H1 (cell line): ENCODE results near the gene SPP1. TPM values are rescaled to one million over a fixed set of nuclear protein-coding genes. Genes with fewer than 3 reads are reported as not detected.

Source experiments
- CTCF ChIA-PET: fragments of 300-600 bp; sonication (Branson Sonifier 250); formaldehyde crosslinking; loops from one replicate; lab custom pipeline; 2021; ENCODE audit not compliant: partially characterized antibody; lab: Charles Lee
- POLR2A ChIA-PET: fragments of 300-600 bp; sonication (Branson Sonifier 250); formaldehyde crosslinking; loops from one replicate; lab custom pipeline; 2021; ENCODE audit warnings: inconsistent platforms; ENCODE audit not compliant: partially characterized antibody; lab: Charles Lee
- DNase-seq, 2 experiments: peaks; one replicate each; pipeline versions ENCODE4 v3.0.0 to v3.0.0-alpha.2; 2010 to 2022; ENCODE audit warnings: low spot score in 2 of 2, low read depth in 1 of 2, mixed read lengths in 1 of 2
- FAIRE-seq: peaks from 2 replicates; lab custom pipeline; 2011; peaks lifted over from hg19 to GRCh38; lab: Jason Lieb, UNC
- H2AFZ ChIP-seq: 2 replicates; pipeline ENCODE4 v1.8.1; 2012; ENCODE audit warnings: low read length, inconsistent platforms
- H2AK5ac ChIP-seq: 2 replicates; pipeline ENCODE4 v1.6.1; 2013; ENCODE audit warnings: low read depth, low read length
- H2BK120ac ChIP-seq: replicated peaks from 2 replicates; pipeline ENCODE3; 2013; ENCODE audit warnings: low read depth, low read length, inconsistent platforms
- H2BK12ac ChIP-seq: 2 replicates; pipeline ENCODE4 v1.6.1; 2013; ENCODE audit warnings: low read depth, low read length
- H2BK15ac ChIP-seq: 2 replicates; pipeline ENCODE4 v1.6.1; 2013; ENCODE audit warnings: low read length
- H2BK20ac ChIP-seq: 2 replicates; pipeline ENCODE4 v1.6.1; 2013; ENCODE audit warnings: low read length
- H2BK5ac ChIP-seq: 2 replicates; pipeline ENCODE4 v1.6.1; 2013; ENCODE audit warnings: low read depth, low read length
- H3K14ac ChIP-seq: 2 replicates; pipeline ENCODE4 v1.6.1; 2013; ENCODE audit warnings: inconsistent platforms; ENCODE audit not compliant: insufficient read length
- H3K18ac ChIP-seq: 2 replicates; pipeline ENCODE4 v1.6.1; 2013; ENCODE audit warnings: low read length; ENCODE audit errors: extremely low read depth
- H3K23ac ChIP-seq: 2 replicates; pipeline ENCODE4 v1.6.1; 2013; ENCODE audit warnings: inconsistent platforms; ENCODE audit not compliant: insufficient read length
- H3K23me2 ChIP-seq: 2 replicates; pipeline ENCODE4 v1.6.1; 2013; ENCODE audit warnings: low read depth, low read length
- H3K27ac ChIP-seq: 2 replicates; pipeline ENCODE4 v1.6.1; 2011; ENCODE audit warnings: low read depth, low read length, inconsistent platforms
- H3K27me3 ChIP-seq, 4 experiments: replicated peaks in 1 of 4; 1 replicate in 1 of 4; 2 replicates in 3 of 4; pipeline versions ENCODE4 v1.6.1 to v1.8.1; 2011 to 2013; ENCODE audit warnings: low read length in 3 of 4, mild to moderate bottlenecking in 3 of 4, inconsistent platforms in 2 of 4, mixed read lengths in 2 of 4, moderate library complexity in 1 of 4; ENCODE audit not compliant: control insufficient read depth in 3 of 4, insufficient read depth in 3 of 4; ENCODE audit errors: extremely low read depth in 1 of 4
- H3K36me3 ChIP-seq, 4 experiments: 2 replicates each; pipeline versions ENCODE4 v1.6.1 to v1.8.1; 2011 to 2013; ENCODE audit warnings: mild to moderate bottlenecking in 4 of 4, low read length in 3 of 4, moderate library complexity in 2 of 4, control low read depth in 1 of 4, inconsistent platforms in 1 of 4; ENCODE audit not compliant: insufficient read depth in 4 of 4, control insufficient read depth in 2 of 4
- H3K4ac ChIP-seq: replicated peaks from 2 replicates; pipeline ENCODE3; 2013; ENCODE audit warnings: low read length, low read depth, mixed read lengths, inconsistent platforms; ENCODE audit not compliant: insufficient read length
- H3K4me1 ChIP-seq, 4 experiments: replicated peaks in 1 of 4; 1 replicate in 1 of 4; 2 replicates in 3 of 4; pipeline versions ENCODE4 v1.6.1 to v1.8.1; 2011 to 2013; ENCODE audit warnings: low read length in 3 of 4, inconsistent platforms in 2 of 4, mixed read lengths in 1 of 4; ENCODE audit not compliant: insufficient read depth in 4 of 4, control insufficient read depth in 3 of 4
- H3K4me2 ChIP-seq, 2 experiments: 2 replicates each; pipeline versions ENCODE4 v1.6.1 to v1.8.1; 2011 to 2013; ENCODE audit warnings: low read depth in 2 of 2, low read length in 2 of 2, control low read depth in 1 of 2, inconsistent platforms in 1 of 2, mild to moderate bottlenecking in 1 of 2; ENCODE audit not compliant: insufficient read depth in 1 of 2
- H3K4me3 ChIP-seq, 4 experiments: fragments of 200-600, 300-600 bp in 1 of 4; sonication (generic), shearing (Covaris generic), sonication (Bioruptor Twin) in 1 of 4; 2 replicates each; pipeline versions ENCODE4 v1.5.1 to v1.8.1; 2011 to 2016; ENCODE audit warnings: low read length in 4 of 4, low read depth in 3 of 4, control low read depth in 2 of 4, inconsistent platforms in 2 of 4, mild to moderate bottlenecking in 2 of 4, mixed read lengths in 1 of 4, moderate library complexity in 1 of 4; ENCODE audit not compliant: insufficient read depth in 2 of 4; ENCODE audit errors: extremely low read depth in 1 of 4
- H3K56ac ChIP-seq: replicated peaks from 2 replicates; pipeline ENCODE3; 2013; ENCODE audit warnings: low read depth, mild to moderate bottlenecking, mixed read lengths, low read length, inconsistent platforms; ENCODE audit not compliant: insufficient read length
- H3K79me1 ChIP-seq: 2 replicates; pipeline ENCODE4 v1.6.1; 2013; ENCODE audit warnings: low read depth, low read length, control low read depth
- H3K79me2 ChIP-seq, 2 experiments: 2 replicates each; pipeline versions ENCODE4 v1.6.1 to v1.8.1; 2012 to 2013; ENCODE audit warnings: low read length in 2 of 2, mild to moderate bottlenecking in 2 of 2, inconsistent platforms in 1 of 2; ENCODE audit not compliant: insufficient read depth in 2 of 2, control insufficient read depth in 1 of 2
- H3K9ac ChIP-seq, 4 experiments: replicated peaks in 1 of 4; 1 replicate in 1 of 4; 2 replicates in 3 of 4; pipeline versions ENCODE4 v1.6.1 to v1.8.1; 2011 to 2013; ENCODE audit warnings: low read depth in 3 of 4, low read length in 3 of 4, control low read depth in 2 of 4, mild to moderate bottlenecking in 2 of 4, moderate library complexity in 2 of 4, inconsistent platforms in 1 of 4; ENCODE audit errors: extremely low read depth in 1 of 4
- H3K9me3 ChIP-seq, 2 experiments: 2 replicates each; pipeline versions ENCODE4 v1.6.1 to v1.8.1; 2012 to 2013; ENCODE audit warnings: mild to moderate bottlenecking in 2 of 2, moderate library complexity in 2 of 2, control low read depth in 1 of 2, inconsistent platforms in 1 of 2, low read depth in 1 of 2, low read length in 1 of 2, mixed read lengths in 1 of 2; ENCODE audit not compliant: insufficient read depth in 2 of 2
- H4K20me1 ChIP-seq, 2 experiments: replicated peaks in 1 of 2; 2 replicates each; pipeline versions ENCODE3 to v1.8.1; 2011 to 2013; ENCODE audit warnings: inconsistent platforms in 2 of 2, low read length in 2 of 2, mild to moderate bottlenecking in 1 of 2; ENCODE audit not compliant: insufficient read depth in 2 of 2, control insufficient read depth in 1 of 2
- H4K5ac ChIP-seq: 2 replicates; pipeline ENCODE4 v1.6.1; 2013; ENCODE audit warnings: low read length, low read depth, mixed read lengths, inconsistent platforms; ENCODE audit not compliant: insufficient read length
- H4K8ac ChIP-seq: 2 replicates; pipeline ENCODE4 v1.8.0; 2013; ENCODE audit warnings: mild to moderate bottlenecking, moderate library complexity, low read length, inconsistent platforms; ENCODE audit not compliant: insufficient read depth; ENCODE audit errors: extremely low read depth
- H4K91ac ChIP-seq: replicated peaks from 2 replicates; pipeline ENCODE3; 2013; ENCODE audit warnings: low read length, mixed read lengths, inconsistent platforms; ENCODE audit not compliant: insufficient read length
- ASH2L ChIP-seq: fragments of 200-600, 300-600 bp; sonication (generic); IDR thresholded peaks from one replicate; pipeline ENCODE4 v1.7.1; 2017; ENCODE audit warnings: low read length
- POLR2AphosphoS5 ChIP-seq: IDR thresholded peaks from 2 replicates; pipeline ENCODE4 v1.6.1; 2011; ENCODE audit warnings: low read depth, low read length
- SP4 ChIP-seq: IDR thresholded peaks from 2 replicates; pipeline ENCODE4 v1.6.1; 2012; ENCODE audit warnings: low read length, inconsistent platforms
- WGBS, 2 experiments: shearing (Covaris generic) in 1 of 2; methylation state at CpG; one replicate each; pipeline versions ENCODE4 v1.1.6 to v1.1.7; 2013 to 2015; ENCODE audit warnings: low lambda C conversion rate in 2 of 2, mixed read lengths in 2 of 2, inconsistent platforms in 1 of 2, low coverage in 1 of 2, missing lambda C conversion rate in 1 of 2; ENCODE audit not compliant: insufficient replicate concordance in 2 of 2, insufficient coverage in 1 of 2, insufficient read length in 1 of 2; ENCODE audit errors: extremely low coverage in 1 of 2, missing lambda C conversion rate in 1 of 2; 5-methylcytosine and 5-hydroxymethylcytosine counted together
- polyA plus RNA-seq, 7 experiments: library from polyadenylated mRNA; depleted of rRNA in 3 of 7; stranded (reverse) in 5 of 7; unstranded in 2 of 7; fragments of >200 nt in 5 of 7; fragments of 200-250 nt in 2 of 7; gene quantifications; 1 replicate in 5 of 7; 2 replicates in 1 of 7; 4 replicates in 1 of 7; pipeline versions ENCODE4 v1.2.1 to v1.2.3, GENCODE V29; 2011 to 2013; ENCODE audit warnings: missing spikeins in 2 of 7, mixed read lengths in 2 of 7
- total RNA-seq: library from RNA; stranded (reverse); fragmentation: NEBNext Ultra II Directional; extraction: Animal tissue kit (Norgen Biotek cat#: 25700); gene quantifications from 2 replicates; pipeline ENCODE4 v1.2.1, GENCODE V29; 2021

The SPP1 gene
- total and polyA plus RNA-seq, 2 of the 8 experiments (the other 6 are each of a cell fraction or from before 2014, with no cell fraction given) = 13.7 to 26.5 TPM

GRCh38 chr4:88006956-88007303 lies 31.4 kb downstream of the SPP1 start:
- Histone ChIP-seq H3K4me2 (peak overlapping the region; percentile 71 to 83), H2BK120ac (no peak overlapping the region), H3K27ac (no peak overlapping the region), H3K79me1 (peaks cover 4% of the 10 kb centered on the region; the same call in 1 of the 2 replicates), H3K18ac (peak overlapping the region; percentile 17), H3K23me2 (peaks cover 9% of the 10 kb centered on the region; the same call in 1 of the 2 replicates), H2AK5ac (no peak overlapping the region), H3K9me3 (no peaks in the 10 kb centered on the region), H3K79me2 (peaks cover 4 to 39% of the 10 kb centered on the region in 2 experiments; a peak in 3 of 4 replicates), H4K20me1 (peaks cover 5 to 8% of the 10 kb centered on the region in 2 experiments), H3K23ac (no peak overlapping the region), H3K56ac (peak overlapping the region; percentile 65), H3K27me3 (peaks cover 0 to 4% (median 0%) of the 10 kb centered on the region in 4 experiments; a peak in 3 of 7 replicates), H4K91ac (no peak overlapping the region), H3K9ac (peak overlapping the region in 2 of 4 experiments; percentile 2 to 42; a peak in 1 of 7 replicates), H2BK12ac (peak overlapping the region; percentile 72; the same call in 1 of the 2 replicates), H2BK20ac (no peak overlapping the region), H3K14ac (no peak overlapping the region), H3K4ac (no peak overlapping the region), H2BK15ac (0 out of 2 replicates have a peak overlapping the region, but pooled peaks have one; percentile 37), H2BK5ac (no peak overlapping the region), H3K36me3 (no peaks in the 10 kb centered on the region), H4K5ac (no peak overlapping the region), H3K4me3 (peak overlapping the region; percentile 77 to 84 (median 79)), H3K4me1 (peaks cover 0 to 8% (median 6%) of the 10 kb centered on the region in 4 experiments; a peak in 5 of 7 replicates), H4K8ac (peak overlapping the region; percentile 88; the same call in 1 of the 2 replicates), H2AFZ (peak overlapping the region; percentile 77; the same call in 1 of the 2 replicates)
- TF ChIP-seq POLR2AphosphoS5 (no peak), ASH2L (peak; percentile 5), SP4 (0 out of 2 replicates have a peak, but pooled peaks have one; percentile 40)
- POLR2A ChIA-PET = interaction anchor here (0.7 to 1.6 kb wide), 4 partner anchors 31 to 144 kb away, joined by 3 to 4 read pairs (median 3); partner anchors contain the start of gene SPP1
- FAIRE-seq (no peak), DNase-seq (no peak)
- CTCF ChIA-PET = interaction anchor here (0.5 kb wide), 1 partner anchor 34 kb away, joined by 3 read pairs; no protein-coding TSS in a partner anchor
- WGBS, 2 experiments = 29% methylated on average over 10 of the region's 10 CpGs; no CpG with 5 or more reads in 1 of the 2 experiments
